A549 (cell line): Measurements from ENCODE around the gene ITFG1. TPM values are rescaled to one million over a fixed set of nuclear protein-coding genes. Genes with fewer than 3 reads are reported as not detected.
"Not testable (repeated sequence)": the region's sequence is repeated elsewhere in the genome, so short reads cannot be mapped to it uniquely, and the experiment has no call there.

Experiments
- ATAC-seq, 2 experiments: fragments of 200-7000 bp in 1 of 2; fragments of >200 bp in 1 of 2; cut with Nextera tagmentation in 1 of 2; cut with Tn5 transposase in 1 of 2; 3 replicates each; pipeline versions ENCODE4 v1.8.0 to v1.9.1; 2018 to 2020; ENCODE audit warnings: mild to moderate bottlenecking in 1 of 2, moderate library complexity in 1 of 2
- CTCF ChIA-PET: fragments of 300-600 bp; sonication (Branson Sonifier 250); formaldehyde crosslinking; extraction: SDS; loops from one replicate; lab custom pipeline; 2021; ENCODE audit warnings: antibody characterized with exemption, inconsistent platforms; lab: Yijun Ruan, JAX
- POLR2A ChIA-PET: fragments of 350-600 bp; formaldehyde crosslinking; extraction: SDS; loops from one replicate; lab custom pipeline; 2021; ENCODE audit warnings: antibody characterized with exemption, inconsistent platforms; lab: Yijun Ruan, JAX
- DNase-seq, 2 experiments: peaks; one replicate each; pipeline versions ENCODE4 v3.0.0 to v3.0.0-alpha.2; 2011 to 2016; ENCODE audit warnings: low read depth in 1 of 2, low spot score in 1 of 2
- FAIRE-seq: peaks from 2 replicates; lab custom pipeline; 2011; peaks lifted over from hg19 to GRCh38; lab: Jason Lieb, UNC
- H3K27ac ChIP-seq, 2 experiments: fragments of >200 bp; sonication (Bioruptor Twin); formaldehyde crosslinking; 3 replicates each; pipeline ENCODE4 v1.5.1; 2016 to 2017
- H3K4me1 ChIP-seq: fragments of >200 bp; sonication (Bioruptor Twin); formaldehyde crosslinking; 3 replicates; pipeline ENCODE4 v1.6.1; 2016
- H3K4me2 ChIP-seq: fragments of >200 bp; sonication (Bioruptor Twin); formaldehyde crosslinking; 3 replicates; pipeline ENCODE4 v1.6.1; 2016
- H3K4me3 ChIP-seq: fragments of >200 bp; sonication (Bioruptor Twin); formaldehyde crosslinking; 3 replicates; pipeline ENCODE4 v1.5.1; 2016
- H3K9me3 ChIP-seq: fragments of >200 bp; sonication (Bioruptor Twin); formaldehyde crosslinking; 3 replicates; pipeline ENCODE4 v1.6.1; 2016
- BHLHE40 ChIP-seq: IDR thresholded peaks from 2 replicates; pipeline ENCODE4 v1.6.1; 2012; ENCODE audit warnings: low read depth, low read length, inconsistent platforms
- CBX8 ChIP-seq: fragments of 200-600 bp; sonication (generic); IDR thresholded peaks from 2 replicates; pipeline ENCODE4 v1.6.1; 2016
- CHD2 ChIP-seq: fragments of 150-350 bp; IDR thresholded peaks from 2 replicates; pipeline ENCODE4 v1.6.1; 2014; ENCODE audit warnings: low read length; ENCODE audit not compliant: partially characterized antibody
- E2F6 ChIP-seq: IDR thresholded peaks from 2 replicates; pipeline ENCODE4 v1.6.1; 2012; ENCODE audit warnings: low read depth, borderline replicate concordance
- ESRRA ChIP-seq: fragments of 150-350 bp; IDR thresholded peaks from 2 replicates; pipeline ENCODE4 v1.6.1; 2014; ENCODE audit warnings: mild to moderate bottlenecking, low read length, borderline replicate concordance
- FOXS1 ChIP-seq: fragments of 250-450 bp; sonication (Bioruptor Pico); IDR thresholded peaks from 2 replicates; pipeline ENCODE4 v1.5.0; 2020; ENCODE audit warnings: mild to moderate bottlenecking, moderate library complexity
- HOXB5 ChIP-seq: fragments of 250-450 bp; sonication (Bioruptor Pico); IDR thresholded peaks from 2 replicates; pipeline ENCODE4 v1.5.0; 2020; ENCODE audit warnings: mild to moderate bottlenecking, moderate library complexity
- KDM1A ChIP-seq: fragments of 200-600 bp; sonication (generic); IDR thresholded peaks from 2 replicates; pipeline ENCODE4 v1.6.1; 2016; ENCODE audit warnings: low read depth, mild to moderate bottlenecking
- MAFK ChIP-seq: fragments of 450-650 bp; IDR thresholded peaks from 2 replicates; pipeline ENCODE4 v1.6.1; 2014; ENCODE audit not compliant: partially characterized antibody
- MAZ ChIP-seq: fragments of 150-350 bp; IDR thresholded peaks from 2 replicates; pipeline ENCODE4 v1.6.1; 2014; ENCODE audit warnings: antibody characterized with exemption, low read depth, low read length, borderline replicate concordance
- MYC ChIP-seq: IDR thresholded peaks from 2 replicates; pipeline ENCODE4 v1.6.1; 2012; ENCODE audit warnings: mild to moderate bottlenecking, inconsistent platforms, low read length, improper control_type of control experiment, borderline replicate concordance
- NR3C1 ChIP-seq: fragments of >200 bp; sonication (Bioruptor Twin); formaldehyde crosslinking; IDR thresholded peaks from 3 replicates; pipeline ENCODE4 v1.6.1; 2017
- RARB ChIP-seq: fragments of 250-450 bp; sonication (Bioruptor Pico); IDR thresholded peaks from 2 replicates; pipeline ENCODE4 v1.8.0; 2021; ENCODE audit warnings: mild to moderate bottlenecking, moderate library complexity
- RCOR1 ChIP-seq: fragments of 150-350 bp; IDR thresholded peaks from 2 replicates; pipeline ENCODE4 v1.6.1; 2014; ENCODE audit warnings: antibody characterized with exemption, low read length, low read depth
- RNF2 ChIP-seq: fragments of 200-600 bp; sonication (generic); IDR thresholded peaks from 2 replicates; pipeline ENCODE4 v1.6.1; 2016; ENCODE audit warnings: low read depth, mild to moderate bottlenecking, antibody characterized with exemption, moderate library complexity, borderline replicate concordance
- SMC3 ChIP-seq: fragments of >200 bp; sonication (Bioruptor Twin); formaldehyde crosslinking; IDR thresholded peaks from 3 replicates; pipeline ENCODE4 v1.6.1; 2018; ENCODE audit warnings: inconsistent platforms
- SREBF2 ChIP-seq: fragments of 450-650 bp; IDR thresholded peaks from 2 replicates; pipeline ENCODE4 v1.6.1; 2014; ENCODE audit warnings: mild to moderate bottlenecking, moderate library complexity
- WGBS: methylation state at CpG from one replicate; pipeline ENCODE4 v1.1.6; 2017; ENCODE audit errors: missing lambda C conversion rate; 5-methylcytosine and 5-hydroxymethylcytosine counted together
- polyA plus RNA-seq, 4 experiments: library from polyadenylated mRNA; depleted of rRNA in 3 of 4; stranded (reverse); fragments of >200 nt; fragmentation: RNase III in 1 of 4; extraction: RNeasy Plus Mini Kit Qiagen cat#74134 plus additional on column Dnase treatment in 1 of 4; gene quantifications; 2 replicates in 3 of 4; 3 replicates in 1 of 4; pipeline ENCODE4 v1.2.3, GENCODE V29; 2011 to 2017
- TF ChIP-seq, protein P1 (sequence below): fragments of 250-450 bp; sonication (Bioruptor Pico); IDR thresholded peaks from 2 replicates; pipeline ENCODE4 v1.5.0; 2020; ENCODE audit warnings: low read depth, mild to moderate bottlenecking, moderate library complexity
- TF ChIP-seq, protein P2 (sequence below): fragments of 450-650 bp; IDR thresholded peaks from 2 replicates; pipeline ENCODE4 v1.6.1; 2014; ENCODE audit warnings: antibody characterized with exemption

Gene ITFG1
- polyA plus RNA-seq, 2 of the 4 experiments (the other 2 are of a cell fraction) = 32.9 to 112 TPM

DNA sequence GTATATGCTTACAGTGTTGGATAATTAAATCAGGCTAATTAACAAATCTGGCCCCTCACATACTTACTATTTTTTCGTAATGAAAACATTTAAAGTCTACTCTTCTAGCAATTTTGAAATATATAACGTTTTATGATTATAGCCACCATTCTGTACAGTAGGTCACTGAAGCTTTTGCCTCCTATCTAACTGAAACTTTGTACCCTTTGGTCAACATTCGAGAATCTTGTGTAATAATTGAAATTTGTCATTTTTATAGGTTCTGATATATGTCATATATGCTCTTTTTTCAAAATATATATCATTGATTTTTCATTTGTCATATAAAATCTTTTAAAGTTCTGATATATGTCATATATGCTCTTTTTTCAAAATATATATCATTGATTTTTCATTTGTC is 12.9 kb upstream of the ITFG1 start (continued):
- TF ChIP-seq, protein P1, sequence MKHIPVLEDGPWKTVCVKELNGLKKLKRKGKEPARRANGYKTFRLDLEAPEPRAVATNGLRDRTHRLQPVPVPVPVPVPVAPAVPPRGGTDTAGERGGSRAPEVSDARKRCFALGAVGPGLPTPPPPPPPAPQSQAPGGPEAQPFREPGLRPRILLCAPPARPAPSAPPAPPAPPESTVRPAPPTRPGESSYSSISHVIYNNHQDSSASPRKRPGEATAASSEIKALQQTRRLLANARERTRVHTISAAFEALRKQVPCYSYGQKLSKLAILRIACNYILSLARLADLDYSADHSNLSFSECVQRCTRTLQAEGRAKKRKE (CRISPR knock-in tag) = no peak

DNA sequence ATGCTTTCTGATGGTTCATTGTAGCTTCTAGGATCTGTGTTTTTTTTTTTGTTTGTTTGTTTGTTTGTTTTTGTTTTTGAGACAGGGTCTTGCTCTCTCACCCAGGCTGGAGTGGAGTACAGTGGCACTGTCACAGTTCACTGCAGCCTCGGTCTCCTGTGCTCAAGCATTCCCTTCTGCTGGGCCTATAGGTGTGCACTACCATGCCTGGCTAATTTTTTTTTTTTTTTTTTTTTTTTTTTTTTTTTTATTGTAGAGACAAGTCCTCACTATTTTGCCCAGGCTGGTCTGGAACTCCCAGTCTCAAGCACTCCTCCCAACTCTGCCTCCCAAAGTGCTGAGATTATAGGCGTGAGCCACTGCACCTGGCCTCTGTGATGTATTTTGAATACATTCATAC is 12.1 kb upstream of the ITFG1 start:
- H3K27ac ChIP-seq, H3K4me2 ChIP-seq, H3K4me3 ChIP-seq, H3K9me3 ChIP-seq, DNase-seq, POLR2A ChIA-PET, FAIRE-seq, ATAC-seq, CTCF ChIA-PET, H3K4me1 ChIP-seq: not testable (repeated sequence)
- 81% methylated on average over 2 of the region's 2 CpGs for WGBS

DNA sequence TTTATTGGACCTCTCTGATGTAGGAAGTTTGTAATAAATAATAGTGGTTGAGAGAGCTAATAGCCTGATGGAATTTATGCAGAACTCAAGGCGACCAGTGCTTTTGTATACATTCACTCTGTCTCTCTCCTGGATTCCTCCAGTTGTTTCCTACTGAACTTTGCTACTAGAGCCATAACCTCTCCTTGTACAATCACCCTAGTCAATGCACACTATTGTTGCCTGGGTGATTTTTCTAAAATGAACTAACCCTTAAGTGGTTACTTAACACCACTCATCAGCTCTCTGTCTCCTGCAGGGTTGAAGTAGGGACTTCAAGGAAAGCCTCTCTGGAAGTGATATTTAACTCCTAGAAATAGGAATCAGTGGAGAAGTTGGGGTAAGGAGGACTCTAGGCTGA is 9.9 kb upstream of the ITFG1 start:
- FAIRE-seq = no peak

GRCh38 chr16:47470211-47470610 is 9.3 kb upstream of the ITFG1 start:
- FAIRE-seq = no peak
- H3K4me2 ChIP-seq = no peak overlapping the region
- no peak for DNase-seq
- ChIA-PET POLR2A (no interaction called here), CTCF (interaction anchor here (2.6 kb wide), 1 partner anchor 694 kb away, joined by 7 read pairs; no protein-coding TSS in a partner anchor)
- H3K4me1 ChIP-seq = 0 out of 3 replicates have a peak, but pooled peaks cover 4% of the 10 kb centered on the region
- H3K9me3 ChIP-seq = no peaks in the 10 kb centered on the region
- WGBS = 90% methylated on average over 7 of the region's 7 CpGs
- H3K27ac ChIP-seq = no peak overlapping the region
- TF ChIP-seq SREBF2 = no peak
- no peak for TF ChIP-seq CBX8
- TF ChIP-seq RCOR1 = no peak
- TF ChIP-seq E2F6 = no peak
- no peak for TF ChIP-seq CHD2
- TF ChIP-seq RARB = no peak
- TF ChIP-seq SMC3 = no peak
- no peak for TF ChIP-seq FOXS1 (CRISPR knock-in tag)
- TF ChIP-seq RNF2 = no peak
- TF ChIP-seq, protein P2, sequence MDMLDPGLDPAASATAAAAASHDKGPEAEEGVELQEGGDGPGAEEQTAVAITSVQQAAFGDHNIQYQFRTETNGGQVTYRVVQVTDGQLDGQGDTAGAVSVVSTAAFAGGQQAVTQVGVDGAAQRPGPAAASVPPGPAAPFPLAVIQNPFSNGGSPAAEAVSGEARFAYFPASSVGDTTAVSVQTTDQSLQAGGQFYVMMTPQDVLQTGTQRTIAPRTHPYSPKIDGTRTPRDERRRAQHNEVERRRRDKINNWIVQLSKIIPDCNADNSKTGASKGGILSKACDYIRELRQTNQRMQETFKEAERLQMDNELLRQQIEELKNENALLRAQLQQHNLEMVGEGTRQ = no peak
- TF ChIP-seq KDM1A = no peak
- TF ChIP-seq NR3C1 = no peak
- no peak overlapping the region for H3K4me3 ChIP-seq
- no peak for ATAC-seq

More for the DNA sequence above, 9.9 kb upstream of the ITFG1 start:
- TF ChIP-seq HOXB5 (no peak), BHLHE40 (no peak), MAFK (no peak), MAZ (no peak), RNF2 (no peak), MYC (no peak)
- Histone ChIP-seq H3K4me3 (no peak overlapping the region), H3K27ac (no peak overlapping the region), H3K9me3 (no peaks in the 10 kb centered on the region), H3K4me1 (0 out of 3 replicates have a peak, but pooled peaks cover 10% of the 10 kb centered on the region), H3K4me2 (no peak overlapping the region)
- ATAC-seq (no peak), DNase-seq (no peak)
- ChIA-PET POLR2A (no interaction called here), CTCF (interaction anchor here (1.4 to 2.6 kb wide), 2 partner anchors 9 to 694 kb away, joined by 4 to 7 read pairs; partner anchors contain the start of genes ITFG1 and PHKB)
- 100% methylated on average over 1 of the region's 1 CpG for WGBS

DNA sequence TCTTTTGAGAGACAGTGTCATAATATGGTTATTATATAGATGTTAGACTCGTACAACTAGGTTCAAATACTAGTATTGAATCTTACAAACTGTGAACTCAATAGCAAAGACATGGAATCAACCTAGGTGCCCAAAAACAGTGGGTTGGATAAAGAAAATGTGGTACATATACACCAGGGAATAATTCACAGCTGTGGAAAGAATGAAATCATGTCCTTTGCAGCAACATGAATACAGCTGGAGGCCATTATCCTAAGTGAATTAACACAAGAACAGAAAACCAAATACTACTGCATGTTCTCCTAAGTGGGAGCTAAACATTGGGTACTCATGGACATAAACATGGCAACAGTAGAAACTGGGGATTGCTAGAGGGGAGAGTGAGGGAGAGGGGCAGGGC is 8.4 kb upstream of the ITFG1 start:
- no peak for DNase-seq
- Histone ChIP-seq H3K4me2 (no peak overlapping the region), H3K27ac (no peak overlapping the region), H3K9me3 (no peaks in the 10 kb centered on the region), H3K4me1 (0 out of 3 replicates have a peak, but pooled peaks cover 4% of the 10 kb centered on the region), H3K4me3 (no peak overlapping the region)
- no peak for FAIRE-seq
- WGBS = 92% methylated on average over 1 of the region's 1 CpG
- ChIA-PET POLR2A (no interaction called here), CTCF (interaction anchor here (0.6 to 2.6 kb wide), 2 partner anchors 695 to 1582 kb away, joined by 3 to 7 read pairs; no protein-coding TSS in a partner anchor)
- TF ChIP-seq SMC3 = no peak
- TF ChIP-seq ESRRA = no peak
- no peak for ATAC-seq

DNA sequence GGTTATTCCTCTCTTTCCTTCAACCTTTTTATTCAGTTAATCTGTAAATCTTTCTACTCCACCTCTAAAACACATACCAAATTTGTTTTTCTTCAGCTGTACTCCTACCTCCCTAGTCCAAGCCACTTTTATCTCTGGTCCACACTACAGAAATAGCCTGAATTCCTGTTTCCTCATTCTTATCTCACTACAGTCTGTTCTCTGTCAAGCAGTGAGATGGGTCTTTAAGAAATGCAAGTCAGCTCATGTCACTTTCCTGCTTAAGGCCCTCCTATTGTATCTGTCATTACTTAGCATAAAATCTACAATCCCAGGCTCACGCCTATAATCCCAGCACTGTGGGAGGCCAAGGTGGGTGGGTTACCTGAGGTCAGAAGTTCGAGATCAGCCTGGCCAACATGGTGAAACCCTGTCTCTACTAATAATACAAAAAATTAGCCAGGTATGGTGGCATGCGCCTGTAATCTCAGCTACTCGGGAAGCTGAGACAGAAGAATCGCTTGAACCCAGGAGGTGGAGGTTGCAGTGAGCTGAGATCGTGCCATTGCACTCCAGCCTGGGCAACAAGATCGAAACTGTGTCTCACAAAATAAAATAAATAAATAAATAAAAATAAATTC is 7.3 kb upstream of the ITFG1 start:
- H3K4me2 ChIP-seq, H3K4me1 ChIP-seq, DNase-seq, H3K9me3 ChIP-seq, POLR2A ChIA-PET, H3K4me3 ChIP-seq, ATAC-seq, H3K27ac ChIP-seq, FAIRE-seq: not testable (repeated sequence)
- CTCF ChIA-PET = interaction anchor here (1.7 kb wide), 1 partner anchor 17 kb away, joined by 4 read pairs; no protein-coding TSS in a partner anchor
- 92% methylated on average over 7 of the region's 7 CpGs for WGBS
